Midbrain (tissue), 1 donor: ENCODE data around the gene GHRHR.

ENCODE experiments used
- DNase-seq: peaks from one replicate; lab custom pipeline; 2025; lab: John Stamatoyannopoulos, UW

Gene GHRHR

DNA sequence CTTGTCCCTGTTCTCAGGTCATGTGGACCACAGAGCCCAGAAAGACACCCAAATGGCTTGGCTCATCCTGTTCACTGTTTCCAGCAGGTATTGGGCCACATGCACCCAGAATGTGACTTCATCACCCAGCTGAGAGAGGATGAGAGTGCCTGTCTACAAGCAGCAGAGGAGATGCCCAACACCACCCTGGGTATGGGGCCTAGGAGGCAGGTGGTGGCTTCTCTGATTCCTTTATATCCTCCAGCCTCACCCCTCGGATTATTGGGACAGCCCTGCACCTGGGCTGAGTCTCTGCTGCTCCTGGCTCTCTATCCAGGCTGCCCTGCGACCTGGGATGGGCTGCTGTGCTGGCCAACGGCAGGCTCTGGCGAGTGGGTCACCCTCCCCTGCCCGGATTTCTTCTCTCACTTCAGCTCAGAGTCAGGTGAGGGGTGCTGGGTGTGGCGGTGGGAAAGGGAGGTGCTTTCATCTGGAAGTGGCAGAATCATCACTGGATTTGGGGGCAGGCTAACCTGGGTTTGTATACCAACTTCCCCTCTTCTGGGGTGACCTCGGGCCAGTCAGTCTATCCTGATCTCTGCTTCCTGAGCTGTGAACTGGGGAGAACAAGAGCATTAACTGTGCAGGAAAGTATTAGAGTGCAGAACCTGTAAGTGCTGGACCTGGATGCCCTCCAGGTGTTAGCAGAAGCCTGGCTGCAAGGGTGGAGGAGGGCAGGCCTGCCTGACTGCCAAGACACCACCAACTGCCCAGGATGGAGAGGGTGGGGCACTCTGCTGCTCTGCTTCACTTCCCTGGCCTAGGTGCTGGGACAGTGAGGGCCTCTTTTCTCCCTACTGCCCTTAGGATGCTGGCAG is 5.2 kb downstream of the GHRHR start:
- DNase-seq: no peak

DNA sequence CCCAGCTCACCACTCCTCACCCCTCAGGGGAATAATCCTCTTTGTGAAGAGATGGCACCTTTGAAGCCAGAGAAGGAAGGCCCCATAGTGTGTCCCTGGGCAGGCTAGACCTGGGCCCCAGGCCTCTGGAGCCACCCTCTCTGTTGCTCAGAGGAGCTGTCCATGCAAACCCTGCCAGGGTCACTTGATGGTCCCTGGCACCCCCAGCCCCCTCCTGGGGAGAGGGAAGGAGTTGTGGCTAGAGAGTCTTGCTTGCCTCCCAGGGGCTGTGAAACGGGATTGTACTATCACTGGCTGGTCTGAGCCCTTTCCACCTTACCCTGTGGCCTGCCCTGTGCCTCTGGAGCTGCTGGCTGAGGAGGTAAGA is 5.8 kb downstream of the GHRHR start:
- DNase-seq: no peak

DNA sequence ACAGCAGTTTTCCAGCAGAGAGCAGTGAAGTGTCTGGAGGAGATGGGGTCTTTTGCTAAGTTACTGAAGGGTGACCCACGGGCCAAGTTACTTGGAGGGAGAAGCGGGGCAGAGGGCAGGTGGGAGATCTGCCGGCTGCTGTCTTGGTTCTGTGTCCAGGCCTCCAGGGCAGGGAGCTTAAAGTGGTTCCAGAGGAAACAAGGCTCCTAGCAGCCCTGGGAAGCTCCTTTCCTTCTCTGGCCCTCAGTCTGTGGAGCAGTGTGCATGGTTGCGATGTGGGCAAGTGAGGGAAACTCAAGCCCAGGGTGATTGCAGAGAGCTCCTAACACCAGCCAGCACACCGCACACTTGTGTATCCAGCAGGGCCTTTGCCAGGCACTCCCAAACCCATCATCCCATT is 6.3 kb downstream of the GHRHR start:
- DNase-seq: no peak

DNA sequence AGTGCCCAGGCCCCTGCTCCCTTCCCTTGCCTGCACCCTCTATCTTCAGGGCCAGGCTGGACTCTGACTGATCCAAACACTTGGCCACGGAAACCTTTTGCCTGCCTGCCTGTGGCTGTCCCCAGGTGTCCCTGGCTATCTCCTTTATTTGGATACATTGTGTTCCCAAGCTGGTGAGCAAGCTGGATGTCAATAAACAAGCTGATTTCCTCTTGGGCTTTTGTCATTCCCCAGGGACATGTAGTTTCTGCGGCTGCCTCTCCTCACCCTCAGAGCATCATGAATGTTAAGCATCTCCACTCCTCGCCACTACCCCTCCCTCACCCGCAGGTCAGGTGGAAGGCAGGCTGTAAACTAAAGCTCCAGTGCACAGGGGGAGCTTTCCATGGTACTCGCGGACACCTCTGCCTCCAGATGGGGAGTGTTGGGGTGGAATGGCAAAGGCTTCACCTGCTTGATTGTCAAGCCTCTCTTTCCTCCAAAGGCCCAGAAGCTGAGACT is 6.9 kb downstream of the GHRHR start:
- no peak for DNase-seq

DNA sequence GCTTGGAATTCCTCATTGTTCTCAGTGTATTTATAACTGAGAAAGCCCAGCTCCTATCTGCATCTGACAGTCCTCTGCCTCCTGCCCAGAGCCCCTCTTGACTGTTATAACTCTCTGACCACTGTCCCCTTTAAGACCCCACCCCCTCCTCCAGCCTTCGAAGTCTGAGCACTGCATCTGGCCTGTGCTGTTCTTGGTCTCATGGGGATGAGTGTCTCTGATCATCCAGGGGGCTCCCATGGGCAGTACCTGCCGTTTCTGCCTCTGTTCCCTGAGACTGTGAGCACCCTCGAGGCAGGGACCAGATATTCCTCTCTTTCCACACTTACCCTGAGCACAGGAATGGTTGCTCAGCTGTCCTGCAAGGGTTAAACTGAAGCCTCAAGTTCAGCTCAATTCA is 7.7 kb downstream of the GHRHR start:
- no peak for DNase-seq

DNA sequence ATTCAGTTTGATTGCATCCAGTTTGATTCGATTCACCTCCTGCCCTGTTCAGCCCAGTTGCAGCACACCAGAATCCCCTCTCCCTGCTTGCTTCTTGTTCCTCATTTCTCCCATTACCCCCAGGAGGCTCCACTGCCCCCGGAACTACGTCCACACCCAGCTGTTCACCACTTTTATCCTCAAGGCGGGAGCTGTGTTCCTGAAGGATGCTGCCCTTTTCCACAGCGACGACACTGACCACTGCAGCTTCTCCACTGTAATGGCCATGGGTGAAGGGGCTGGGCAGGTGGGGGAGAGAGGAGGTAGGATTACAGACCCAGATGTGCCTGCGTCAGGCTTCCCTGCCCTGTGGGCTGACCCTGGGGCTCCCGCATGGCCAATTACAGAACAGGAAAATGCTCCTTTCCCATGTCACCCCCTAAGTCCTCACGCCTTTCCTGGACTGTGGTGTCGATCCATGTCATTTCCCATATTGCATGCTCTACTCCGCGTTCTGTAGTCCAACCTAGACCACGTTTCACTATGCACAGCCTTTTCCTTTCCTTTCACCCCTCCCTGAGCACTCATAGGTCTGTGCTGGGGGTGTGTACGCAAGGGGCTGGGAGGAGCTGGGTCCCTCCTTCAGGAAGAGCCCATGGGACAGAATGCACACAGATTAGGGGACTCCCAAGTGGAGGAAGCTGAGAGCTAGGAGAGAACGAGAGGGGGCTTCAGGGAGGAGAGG is 8.2 kb downstream of the GHRHR start:
- DNase-seq: no peak

DNA sequence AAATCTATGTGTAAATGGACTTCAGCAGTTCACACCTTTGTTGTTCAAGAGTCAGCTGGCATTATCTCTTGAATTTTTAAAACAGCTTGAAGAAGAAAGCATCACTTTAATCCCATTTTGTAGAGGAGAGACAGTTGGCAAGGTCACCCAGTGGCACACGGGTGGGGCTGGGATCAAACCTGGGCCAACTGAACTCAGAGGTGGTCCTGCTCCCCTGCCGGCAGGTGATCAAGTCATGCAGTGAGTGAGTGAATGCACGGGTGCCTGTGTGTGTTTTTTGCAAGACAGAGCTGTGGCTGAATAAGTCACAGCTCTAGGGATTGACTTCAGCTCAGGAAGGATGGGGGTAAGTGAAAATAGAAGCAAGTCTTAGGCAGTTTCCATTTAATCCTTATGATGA is 9.5 kb downstream of the GHRHR start:
- no peak for DNase-seq

DNA sequence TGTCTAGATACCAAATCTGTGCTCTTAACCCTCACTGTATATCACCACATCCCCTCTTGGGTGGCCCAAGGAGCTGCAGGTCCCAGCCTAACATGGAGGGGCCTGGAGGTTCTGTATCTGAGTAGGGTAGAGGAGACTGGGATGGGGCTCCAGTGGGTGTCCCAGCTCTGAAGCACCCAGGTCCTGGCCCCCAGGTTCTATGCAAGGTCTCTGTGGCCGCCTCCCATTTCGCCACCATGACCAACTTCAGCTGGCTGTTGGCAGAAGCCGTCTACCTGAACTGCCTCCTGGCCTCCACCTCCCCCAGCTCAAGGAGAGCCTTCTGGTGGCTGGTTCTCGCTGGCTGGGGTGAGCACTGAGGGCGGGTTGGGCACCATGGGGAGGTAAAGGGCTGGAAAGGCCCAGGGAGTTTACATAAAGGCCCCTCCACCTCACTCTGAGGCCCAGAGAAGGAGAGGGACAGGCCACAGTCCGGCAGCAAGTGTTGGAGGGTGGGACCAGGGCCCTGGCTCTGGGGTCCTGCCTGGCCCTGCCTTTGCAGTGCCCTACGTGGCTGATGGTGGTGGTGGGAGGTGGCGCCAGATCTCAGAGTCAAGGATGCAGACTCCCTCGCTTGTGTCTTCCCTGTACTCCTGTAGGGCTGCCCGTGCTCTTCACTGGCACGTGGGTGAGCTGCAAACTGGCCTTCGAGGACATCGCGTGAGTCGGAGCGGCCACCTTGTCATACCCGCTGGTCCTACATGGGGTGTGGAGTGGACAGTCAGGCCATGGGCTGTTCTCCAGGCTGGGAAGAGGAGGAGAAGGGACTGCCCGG is 10.2 kb downstream of the GHRHR start:
- no peak for DNase-seq

DNA sequence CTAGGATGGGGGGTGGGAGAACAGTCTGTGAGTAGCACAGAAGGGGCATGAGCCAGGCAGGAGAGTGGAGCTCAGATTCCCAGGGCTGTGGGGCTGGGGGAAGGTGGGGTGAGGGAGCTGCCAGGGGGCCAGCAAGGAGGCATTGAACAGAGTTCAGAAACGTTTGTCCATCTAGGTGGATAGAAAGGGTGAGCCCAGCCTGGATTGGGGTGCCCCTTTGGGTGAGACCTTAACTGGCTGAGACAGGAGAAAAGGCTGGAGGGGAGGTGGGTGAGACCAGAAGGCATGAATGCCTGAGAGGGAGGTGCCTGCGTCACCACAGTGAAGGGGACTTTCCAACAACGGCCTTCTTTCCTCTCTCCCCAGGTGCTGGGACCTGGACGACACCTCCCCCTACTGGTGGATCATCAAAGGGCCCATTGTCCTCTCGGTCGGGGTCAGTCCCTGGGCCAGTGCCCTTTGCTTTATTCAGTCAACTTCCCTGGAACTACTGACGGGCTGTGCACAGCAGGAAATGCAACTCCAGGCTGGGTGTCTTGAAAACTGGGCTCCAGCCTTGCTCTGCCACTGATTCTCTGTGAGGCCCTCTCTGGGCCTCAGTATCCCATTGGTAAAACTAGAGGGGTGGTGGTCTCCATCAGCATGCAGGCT is 11.0 kb downstream of the GHRHR start:
- no peak for DNase-seq

DNA sequence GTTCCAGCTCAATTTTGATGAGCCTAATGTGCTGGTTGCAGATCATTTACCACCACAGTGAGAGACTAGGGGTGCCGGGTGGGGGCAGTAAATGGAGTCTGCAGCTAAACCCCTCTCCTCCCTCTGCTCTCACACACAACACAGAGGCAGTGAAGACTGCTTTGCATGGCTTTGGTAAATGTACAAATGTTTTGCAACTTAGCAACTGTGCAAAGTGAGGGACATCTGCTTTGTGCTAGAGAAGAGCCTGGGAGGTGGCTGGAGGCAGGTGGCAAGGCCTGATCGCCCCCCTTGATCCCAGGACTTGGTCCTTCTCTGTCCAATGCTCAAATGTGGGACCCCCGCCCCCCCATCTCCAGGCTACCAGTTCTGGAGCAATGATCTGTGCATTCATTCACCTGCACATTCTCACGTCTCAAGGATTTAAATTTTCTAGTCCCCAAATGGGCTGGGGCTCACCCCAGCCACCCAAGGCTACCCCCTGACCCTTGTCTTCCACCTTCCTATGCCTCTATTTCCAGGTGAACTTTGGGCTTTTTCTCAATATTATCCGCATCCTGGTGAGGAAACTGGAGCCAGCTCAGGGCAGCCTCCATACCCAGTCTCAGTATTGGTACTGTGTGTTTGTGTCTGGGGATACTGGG is 11.6 kb downstream of the GHRHR start:
- DNase-seq: no peak

DNA sequence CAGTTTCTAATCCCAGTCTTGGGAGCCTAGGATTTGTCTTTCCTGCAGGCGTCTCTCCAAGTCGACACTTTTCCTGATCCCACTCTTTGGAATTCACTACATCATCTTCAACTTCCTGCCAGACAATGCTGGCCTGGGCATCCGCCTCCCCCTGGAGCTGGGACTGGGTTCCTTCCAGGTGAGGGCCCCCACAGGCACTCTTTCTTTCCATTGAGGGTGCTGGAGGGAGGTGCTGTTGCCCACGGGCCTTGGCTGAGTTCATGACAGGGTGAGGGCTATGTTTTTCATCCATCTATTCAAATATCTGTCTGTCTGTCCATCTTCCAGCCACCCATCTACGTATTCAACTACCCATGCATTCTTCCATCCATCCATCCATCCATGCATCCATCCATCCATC is 12.6 kb downstream of the GHRHR start:
- no peak for DNase-seq

DNA sequence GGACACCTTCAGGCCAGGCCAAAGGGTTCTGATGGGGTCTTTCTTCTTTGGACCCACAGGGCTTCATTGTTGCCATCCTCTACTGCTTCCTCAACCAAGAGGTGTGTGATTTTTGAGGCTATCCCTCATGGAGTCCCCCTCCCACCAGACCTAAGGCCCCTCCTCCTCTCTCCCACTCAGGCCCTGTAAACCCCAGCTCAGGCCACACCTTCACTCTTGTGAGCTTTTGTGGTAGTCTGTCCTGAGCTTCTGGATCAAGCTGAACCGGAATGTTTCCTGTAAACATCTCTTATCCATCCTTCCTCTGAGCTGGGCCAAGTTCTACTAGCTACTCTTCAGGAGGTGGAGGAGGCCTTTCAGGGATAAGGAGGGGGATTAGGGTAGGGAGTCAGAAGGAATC is 13.5 kb downstream of the GHRHR start:
- DNase-seq: no peak

DNA sequence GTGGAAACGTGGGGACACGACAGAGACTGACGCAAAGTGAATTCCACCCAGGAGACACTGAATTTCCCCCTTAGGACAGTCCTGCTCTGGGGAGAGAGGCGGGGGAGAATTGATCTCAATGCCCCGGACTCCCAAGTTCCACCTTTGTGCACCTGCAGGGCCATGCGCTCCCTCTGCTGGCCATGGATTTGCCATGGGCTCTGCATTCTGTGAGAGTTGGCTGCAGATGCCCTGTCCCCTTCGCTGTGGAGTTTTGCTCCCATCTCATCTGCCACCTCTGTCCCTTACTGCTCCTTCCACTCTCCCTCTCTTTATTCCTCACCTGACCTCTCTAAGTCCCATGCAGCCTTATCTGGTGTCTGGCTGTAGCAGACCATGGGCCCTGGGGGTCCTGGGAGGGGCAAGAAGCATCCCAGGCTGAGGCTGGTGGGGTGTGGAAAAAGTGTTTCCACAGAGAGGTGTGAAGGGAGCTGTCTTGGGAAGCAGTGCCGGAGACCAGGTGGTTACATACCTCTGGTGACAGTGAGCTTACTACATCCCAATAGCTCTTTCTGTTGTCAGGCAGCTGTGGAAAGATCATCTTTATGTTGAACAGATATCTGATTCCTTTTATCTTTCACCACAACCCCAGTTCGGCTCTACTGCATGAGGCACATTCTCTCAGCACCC is 14.3 kb downstream of the GHRHR start:
- DNase-seq: no peak

DNA sequence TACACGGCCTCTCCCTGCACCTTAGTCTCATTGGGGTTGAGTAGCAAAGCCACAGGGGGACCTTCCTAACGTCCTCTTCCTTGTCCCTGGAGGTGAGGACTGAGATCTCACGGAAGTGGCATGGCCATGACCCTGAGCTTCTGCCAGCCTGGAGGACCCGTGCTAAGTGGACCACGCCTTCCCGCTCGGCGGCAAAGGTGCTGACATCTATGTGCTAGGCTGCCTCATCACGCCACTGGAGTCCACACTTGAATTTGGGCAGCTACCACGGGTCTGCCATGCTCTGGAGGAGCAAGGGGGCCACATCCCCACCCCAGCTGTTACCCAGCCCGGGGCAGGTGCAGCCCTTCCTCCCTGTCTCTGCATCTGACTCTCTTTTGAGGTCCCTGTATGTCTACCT is 15.3 kb downstream of the GHRHR start:
- DNase-seq: no peak

DNA sequence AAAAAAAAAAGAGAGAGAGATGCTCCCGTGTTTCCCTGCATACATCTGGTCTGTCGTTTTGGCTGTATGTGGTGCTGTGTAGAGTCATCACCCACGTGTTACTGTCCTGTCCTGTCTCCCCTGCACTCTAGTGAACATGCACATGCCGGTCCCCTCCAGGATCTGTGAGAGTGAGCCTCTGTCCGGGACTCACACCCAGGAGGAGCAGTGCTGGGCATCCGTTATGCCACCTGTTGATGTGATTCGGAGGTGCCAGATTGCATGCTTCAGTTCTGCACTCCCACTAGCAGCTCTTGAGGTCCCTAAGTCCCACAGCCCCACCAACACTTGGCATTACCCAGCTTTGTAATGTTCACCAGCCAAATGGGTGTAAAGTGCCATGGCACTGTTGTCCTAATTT is 16.4 kb downstream of the GHRHR start:
- no peak for DNase-seq

DNA sequence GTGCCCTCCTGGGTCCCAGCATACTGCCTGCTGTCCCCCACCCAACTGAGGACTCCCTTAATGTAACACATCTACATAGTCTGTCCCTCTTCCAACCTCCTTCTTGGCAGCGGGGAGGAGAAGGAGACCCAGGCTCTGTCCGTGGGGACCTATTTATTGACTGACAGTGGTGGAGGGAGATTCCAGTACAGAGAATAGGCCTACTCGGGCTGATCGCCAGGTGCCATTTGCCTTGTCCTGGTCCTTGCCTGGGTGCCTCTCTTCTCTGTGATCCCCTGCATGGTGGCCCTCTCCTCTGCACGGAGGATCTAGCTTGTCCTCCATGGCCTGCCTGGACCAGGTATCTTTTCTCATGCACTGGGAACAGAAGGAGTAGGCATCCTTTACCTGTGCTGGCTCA is 17.0 kb downstream of the GHRHR start:
- DNase-seq: no peak

DNA sequence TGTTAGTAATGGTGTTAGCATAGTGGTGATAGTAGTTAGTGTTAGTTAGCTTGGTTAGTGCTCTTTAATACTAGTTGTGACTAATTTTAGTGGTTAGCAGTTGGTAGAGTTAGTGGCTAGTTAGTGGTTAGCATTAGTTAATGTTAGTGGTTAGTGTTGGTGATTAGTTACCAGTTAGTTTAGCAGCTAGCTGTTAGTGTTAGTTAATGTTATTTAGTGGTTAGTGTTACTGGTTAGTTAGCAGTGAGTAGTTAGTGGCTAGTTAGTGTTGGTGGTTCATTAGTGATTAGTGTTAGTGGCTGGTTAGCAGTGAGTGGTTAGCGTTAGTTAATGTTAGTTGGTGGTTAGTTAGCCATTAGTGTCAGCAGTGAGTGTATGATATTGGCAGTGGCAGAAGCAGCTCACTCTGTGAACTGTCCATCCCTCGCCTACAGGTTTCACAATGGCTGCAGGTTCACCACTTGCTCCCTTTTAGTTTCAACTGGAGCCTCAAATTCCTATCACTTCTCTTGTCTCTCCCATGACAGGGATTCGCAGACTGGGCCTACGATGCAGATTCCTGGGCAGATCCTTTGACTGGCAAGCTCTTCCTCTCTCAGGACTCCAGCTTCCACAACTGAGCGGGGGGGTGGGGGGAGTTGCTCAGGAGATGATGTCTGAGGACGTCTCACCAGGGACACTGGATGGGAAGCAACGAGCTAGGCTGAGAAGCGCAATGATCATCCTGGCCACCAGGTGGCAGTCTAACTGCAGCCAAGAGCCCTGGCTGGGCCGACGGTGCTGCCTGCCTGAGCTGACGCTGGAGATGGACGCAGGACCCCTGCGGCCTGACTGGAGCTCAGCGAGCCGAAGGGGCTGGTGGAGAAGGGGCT is 19.5 kb downstream of the GHRHR start:
- peak; percentile 93 for DNase-seq

DNA sequence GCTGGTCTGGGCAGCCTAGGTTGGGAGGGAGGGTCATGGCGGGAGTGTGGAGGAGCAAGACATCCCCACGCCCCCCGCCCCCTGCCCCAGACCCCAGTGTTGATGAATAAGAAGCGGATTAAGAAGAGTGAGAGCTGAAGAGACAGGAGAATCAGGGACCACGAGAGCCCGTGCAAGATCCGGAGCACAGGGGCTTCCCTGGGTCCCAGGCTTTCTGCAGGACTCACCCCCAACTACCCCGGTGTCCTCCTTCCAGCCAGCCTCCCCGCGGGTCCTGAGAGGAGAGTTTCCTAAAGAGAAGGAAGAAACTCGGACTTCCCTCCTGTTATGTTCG is 20.1 kb downstream of the GHRHR start:
- no peak for DNase-seq

DNA sequence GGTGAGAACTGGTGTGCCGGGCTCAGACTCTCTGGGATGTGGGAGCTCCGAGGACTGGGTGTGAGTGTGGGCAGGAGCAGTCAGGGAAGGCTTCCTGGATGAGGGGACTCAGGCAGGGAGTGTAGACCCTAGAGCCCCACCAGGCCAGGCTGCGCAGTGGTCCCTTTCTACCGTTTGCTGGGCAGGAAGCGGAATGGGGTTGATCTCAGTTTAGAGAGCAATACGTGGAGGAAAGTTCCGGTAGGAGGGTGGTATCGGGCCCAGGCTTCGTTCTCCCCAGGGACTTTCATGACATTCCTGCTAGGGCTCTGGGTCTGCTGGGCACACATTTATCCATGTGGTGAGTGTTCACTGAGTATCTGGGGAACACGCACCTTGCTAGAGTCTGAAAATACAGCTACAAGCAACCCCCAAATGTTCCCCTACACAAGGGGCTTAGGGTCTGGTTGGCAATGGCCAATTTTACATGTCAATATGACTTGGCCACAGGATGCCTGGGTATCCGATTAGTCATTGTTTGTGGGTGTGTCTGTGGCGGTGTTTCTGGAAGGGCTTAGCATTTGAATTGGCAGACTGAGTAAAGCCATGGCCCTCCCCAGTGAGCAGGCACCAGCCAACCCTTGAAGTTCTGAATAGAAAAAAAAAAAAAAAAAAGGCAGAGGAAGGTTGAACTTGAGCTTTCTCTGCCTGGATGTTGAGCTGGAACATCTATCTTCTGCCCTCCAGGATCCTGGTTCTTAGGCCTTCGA is 20.8 kb downstream of the GHRHR start:
- peak; percentile 41 for DNase-seq
